ENCODE data around the gene FUNDC1.
"Not testable (repeated sequence)": the region's sequence is repeated elsewhere in the genome, so short reads cannot be mapped to it uniquely, and the experiment has no call there.

FUNDC1 gene

GRCh38 chrX:44542567-44543325 is at the start of gene FUNDC1:
FUNDC1 (minus strand) TSS chrX:44542859; CDS start chrX:44542832, 27 bp downstream.
- peak; percentile 71 for DNase-seq (ENCODE audit: low spot score)

- DNase-seq (ENCODE audit: low spot score) = no peak
Observed at GRCh38 chrX:44585866-44586265, 43.2 kb upstream of the FUNDC1 start.

- DNase-seq (ENCODE audit: low spot score) = peak; percentile 15
Observed at GRCh38 chrX:44580466-44580865, 37.8 kb upstream of the FUNDC1 start.

GRCh38 chrX:44572340-44572938 is 29.8 kb upstream of the FUNDC1 start:
- no peak for DNase-seq (ENCODE audit: low spot score)

- DNase-seq (ENCODE audit: low spot score) = no peak
Observed at GRCh38 chrX:44570522-44570921, 27.9 kb upstream of the FUNDC1 start.

- DNase-seq (ENCODE audit: low spot score) = no peak
Observed at GRCh38 chrX:44569122-44569521, 26.5 kb upstream of the FUNDC1 start.

- no peak for DNase-seq (ENCODE audit: low spot score)
Observed at GRCh38 chrX:44568196-44568595, 25.5 kb upstream of the FUNDC1 start.

GRCh38 chrX:44561896-44562295 is 19.2 kb upstream of the FUNDC1 start:
- DNase-seq (ENCODE audit: low spot score) = not testable (repeated sequence)

GRCh38 chrX:44550563-44550962 is 7.9 kb upstream of the FUNDC1 start:
- DNase-seq (ENCODE audit: low spot score) = no peak

GRCh38 chrX:44545454-44545853 is 2.8 kb upstream of the FUNDC1 start:
- not testable (repeated sequence) for DNase-seq (ENCODE audit: low spot score)

GRCh38 chrX:44544036-44544435 is 1.4 kb upstream of the FUNDC1 start:
- no peak for DNase-seq (ENCODE audit: low spot score)

GRCh38 chrX:44536198-44536597 is 6.5 kb downstream of the FUNDC1 start:
- DNase-seq (ENCODE audit: low spot score) = no peak

- no peak for DNase-seq (ENCODE audit: low spot score)
Observed at GRCh38 chrX:44529310-44529709, 13.3 kb downstream of the FUNDC1 start.

- DNase-seq (ENCODE audit: low spot score) = no peak
Observed at GRCh38 chrX:44514272-44514671, 28.4 kb downstream of the FUNDC1 start.

- no peak for DNase-seq (ENCODE audit: low spot score)
Observed at GRCh38 chrX:44507292-44507691, 35.4 kb downstream of the FUNDC1 start.

- no peak for DNase-seq (ENCODE audit: low spot score)
Observed at GRCh38 chrX:44506678-44507077, 36.0 kb downstream of the FUNDC1 start.

- DNase-seq (ENCODE audit: low spot score) = no peak
Observed at GRCh38 chrX:44503560-44503959, 39.1 kb downstream of the FUNDC1 start.

GRCh38 chrX:44495091-44495490 is 47.6 kb downstream of the FUNDC1 start:
- DNase-seq (ENCODE audit: low spot score) = no peak

GRCh38 chrX:44494357-44494756 is 48.3 kb downstream of the FUNDC1 start:
- no peak for DNase-seq (ENCODE audit: low spot score)

GRCh38 chrX:44489515-44489914 is 53.1 kb downstream of the FUNDC1 start:
- no peak for DNase-seq (ENCODE audit: low spot score)

- no peak for DNase-seq (ENCODE audit: low spot score)
Observed at GRCh38 chrX:44484607-44485146, 58.0 kb downstream of the FUNDC1 start.

GRCh38 chrX:44483965-44484606 is 58.6 kb downstream of the FUNDC1 start:
- no peak for DNase-seq (ENCODE audit: low spot score)

GRCh38 chrX:44482575-44482974 is 60.1 kb downstream of the FUNDC1 start:
- no peak for DNase-seq (ENCODE audit: low spot score)

Measured in kidney capillary endothelial cell (primary cell).